Upper lobe of left lung (tissue), 4 donors: Measurements from ENCODE around the gene SYT9.

ENCODE experiments used
- EP300 ChIP-seq, 4 donors: sonication (generic); formaldehyde crosslinking; IDR thresholded peaks; one replicate each; pipeline ENCODE4 v1.5.1; 2017; ENCODE audit warnings: antibody characterized with exemption in 4 of 4, control low read depth in 2 of 4
- POLR2A ChIP-seq, 4 donors: fragments of 450-650 bp; IDR thresholded peaks; one replicate each; pipeline ENCODE4 v1.5.1; 2016 to 2017; ENCODE audit warnings: antibody characterized with exemption in 4 of 4, mild to moderate bottlenecking in 2 of 4
- POLR2AphosphoS5 ChIP-seq, 2 donors: sonication (generic); formaldehyde crosslinking; IDR thresholded peaks; one replicate each; pipeline ENCODE4 v1.5.1; 2017; ENCODE audit warnings: antibody characterized with exemption in 2 of 2
- TF ChIP-seq, protein P1 (sequence below), 6 experiments: fragments of 450-650 bp in 4 of 6; fragments of 200-600 bp in 2 of 6; sonication (generic) in 2 of 6; IDR thresholded peaks; one replicate each; pipeline ENCODE4 v1.5.1; 2016 to 2019; ENCODE audit warnings: antibody characterized with exemption in 6 of 6

- TF ChIP-seq, protein P1, sequence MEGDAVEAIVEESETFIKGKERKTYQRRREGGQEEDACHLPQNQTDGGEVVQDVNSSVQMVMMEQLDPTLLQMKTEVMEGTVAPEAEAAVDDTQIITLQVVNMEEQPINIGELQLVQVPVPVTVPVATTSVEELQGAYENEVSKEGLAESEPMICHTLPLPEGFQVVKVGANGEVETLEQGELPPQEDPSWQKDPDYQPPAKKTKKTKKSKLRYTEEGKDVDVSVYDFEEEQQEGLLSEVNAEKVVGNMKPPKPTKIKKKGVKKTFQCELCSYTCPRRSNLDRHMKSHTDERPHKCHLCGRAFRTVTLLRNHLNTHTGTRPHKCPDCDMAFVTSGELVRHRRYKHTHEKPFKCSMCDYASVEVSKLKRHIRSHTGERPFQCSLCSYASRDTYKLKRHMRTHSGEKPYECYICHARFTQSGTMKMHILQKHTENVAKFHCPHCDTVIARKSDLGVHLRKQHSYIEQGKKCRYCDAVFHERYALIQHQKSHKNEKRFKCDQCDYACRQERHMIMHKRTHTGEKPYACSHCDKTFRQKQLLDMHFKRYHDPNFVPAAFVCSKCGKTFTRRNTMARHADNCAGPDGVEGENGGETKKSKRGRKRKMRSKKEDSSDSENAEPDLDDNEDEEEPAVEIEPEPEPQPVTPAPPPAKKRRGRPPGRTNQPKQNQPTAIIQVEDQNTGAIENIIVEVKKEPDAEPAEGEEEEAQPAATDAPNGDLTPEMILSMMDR (IDR thresholded peaks at IDR 0.05) = no peak
- TF ChIP-seq EP300 (IDR thresholded peaks at IDR 0.05) (no peak), POLR2AphosphoS5 (IDR thresholded peaks at IDR 0.05) (no peak), POLR2A (IDR thresholded peaks at IDR 0.05) (no peak)
These were observed 205.5 kb downstream of the SYT9 start for GRCh38 chr11:7457211-7457610.
